IPS DF 6.9 (cell line): ENCODE results near the gene HECW1.
A peak's percentile ranks its signal among the peaks of the same experiment; 100 is the strongest.

ENCODE experiments used
- DNase-seq: peaks from one replicate; pipeline ENCODE4 v3.0.0-alpha.2; 2013; ENCODE audit warnings: low read depth, low spot score
- H3K27ac ChIP-seq: one replicate; pipeline ENCODE4 v1.5.1; 2013; ENCODE audit warnings: low read length, control low read depth
- H3K27me3 ChIP-seq: 2 replicates; pipeline ENCODE4 v1.6.1; 2013; ENCODE audit warnings: mild to moderate bottlenecking, low read length; ENCODE audit not compliant: control insufficient read depth, insufficient read depth
- H3K36me3 ChIP-seq: 2 replicates; pipeline ENCODE4 v1.6.1; 2013; ENCODE audit warnings: low read length; ENCODE audit not compliant: control insufficient read depth, insufficient read depth
- H3K4me1 ChIP-seq: 2 replicates; pipeline ENCODE4 v1.6.1; 2013; ENCODE audit warnings: low read length; ENCODE audit not compliant: control insufficient read depth, insufficient read depth
- H3K4me3 ChIP-seq: 2 replicates; pipeline ENCODE4 v1.5.1; 2013; ENCODE audit warnings: mild to moderate bottlenecking, low read length
- H3K9me3 ChIP-seq: 2 replicates; pipeline ENCODE4 v1.6.1; 2013; ENCODE audit warnings: low read length, inconsistent platforms; ENCODE audit not compliant: control insufficient read depth, insufficient read depth
- WGBS: extraction: QIAGEN DNeasy Blood & Tissue Kit; methylation state at CpG from one replicate; pipeline ENCODE4 v1.1.7; 2013; ENCODE audit warnings: mixed read lengths, missing lambda C conversion rate; ENCODE audit not compliant: insufficient read length, insufficient coverage; 5-methylcytosine and 5-hydroxymethylcytosine counted together

HECW1 gene

GRCh38 chr7:43505412-43505811, 393.0 kb downstream of the HECW1 start:
- H3K27ac ChIP-seq: no peak overlapping the region
- H3K27me3 ChIP-seq: no peaks in the 10 kb centered on the region
- no peak for DNase-seq
- no CpG with 5 or more reads among the region's 2 CpGs for WGBS
- no peaks in the 10 kb centered on the region for H3K4me1 ChIP-seq
- no peaks in the 10 kb centered on the region for H3K36me3 ChIP-seq
- H3K9me3 ChIP-seq: no peaks in the 10 kb centered on the region
- H3K4me3 ChIP-seq: no peak overlapping the region

- Histone ChIP-seq H3K36me3 (no peaks in the 10 kb centered on the region), H3K4me3 (no peak overlapping the region), H3K27me3 (no peaks in the 10 kb centered on the region), H3K4me1 (no peaks in the 10 kb centered on the region), H3K27ac (no peak overlapping the region), H3K9me3 (no peaks in the 10 kb centered on the region)
- no CpG with 5 or more reads among the region's 2 CpGs for WGBS
- no peak for DNase-seq
These were observed 394.0 kb downstream of the HECW1 start for GRCh38 chr7:43506460-43506859.

DNA sequence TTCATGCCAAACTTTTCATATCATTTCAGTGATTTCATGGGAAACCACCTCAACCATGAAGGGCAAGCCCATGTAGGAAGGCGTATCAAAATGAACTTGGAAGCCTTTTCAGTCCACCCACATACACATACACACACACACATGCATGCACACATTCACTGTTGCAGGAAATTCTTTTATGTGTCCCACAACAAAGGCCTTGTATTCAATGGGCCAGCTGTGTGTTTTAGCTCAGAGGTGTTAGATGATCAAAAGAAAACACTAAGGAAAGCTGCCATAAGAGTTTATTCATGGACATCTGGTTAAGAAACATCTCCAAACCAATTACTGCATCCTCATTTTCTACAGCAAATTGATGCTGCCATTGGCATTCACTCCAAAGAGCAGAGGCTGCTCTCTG, 396.0 kb downstream of the HECW1 start:
- no peak overlapping the region for H3K4me3 ChIP-seq
- H3K27ac ChIP-seq: no peak overlapping the region
- no CpG with 5 or more reads among the region's 1 CpG for WGBS
- no peak for DNase-seq
- no peaks in the 10 kb centered on the region for H3K36me3 ChIP-seq
- H3K9me3 ChIP-seq: no peaks in the 10 kb centered on the region
- H3K4me1 ChIP-seq: no peaks in the 10 kb centered on the region
- no peaks in the 10 kb centered on the region for H3K27me3 ChIP-seq

DNA sequence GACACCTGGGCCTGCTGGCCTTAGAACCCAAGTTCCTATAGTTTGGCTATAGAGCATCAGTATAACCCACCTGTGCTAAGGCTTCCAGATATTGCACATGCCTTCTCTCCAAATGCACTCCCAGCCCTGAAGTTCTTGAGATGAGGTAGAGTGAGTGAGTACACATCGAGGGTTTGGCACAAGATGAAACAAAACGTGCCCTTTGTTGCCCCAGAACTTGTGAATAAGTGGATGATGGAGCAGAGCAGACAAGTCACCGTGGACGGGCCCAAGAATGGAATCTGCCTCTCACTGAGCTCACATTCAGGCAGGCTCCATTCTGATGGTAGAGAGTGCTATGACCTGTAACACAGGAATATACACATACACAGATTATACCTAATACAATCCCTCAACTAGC, 397.5 kb downstream of the HECW1 start:
- H3K4me1 ChIP-seq: no peaks in the 10 kb centered on the region
- H3K27me3 ChIP-seq: no peaks in the 10 kb centered on the region
- WGBS: no CpG with 5 or more reads among the region's 4 CpGs

DNA sequence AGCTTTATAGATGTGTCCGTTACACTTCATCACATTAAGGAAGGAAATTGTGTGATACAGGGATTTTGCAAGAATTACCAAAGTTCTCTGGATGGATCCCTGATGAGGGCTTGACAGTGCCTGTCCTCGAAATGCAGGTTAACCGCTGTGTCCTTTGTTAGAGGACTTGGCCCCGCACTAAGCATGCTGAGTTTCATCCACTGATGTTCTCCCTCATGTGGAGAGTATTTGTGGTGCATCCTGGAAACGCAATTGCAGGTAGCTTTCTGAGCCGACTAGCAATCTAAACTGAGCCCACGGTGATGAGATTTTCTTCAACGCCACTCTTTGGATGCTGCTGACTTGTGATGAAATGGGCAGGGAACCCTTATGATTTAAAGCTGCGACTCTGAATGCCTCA, 398.6 kb downstream of the HECW1 start:
- Histone ChIP-seq H3K27ac (no peak overlapping the region), H3K4me1 (no peaks in the 10 kb centered on the region), H3K36me3 (no peaks in the 10 kb centered on the region), H3K27me3 (no peaks in the 10 kb centered on the region), H3K9me3 (no peaks in the 10 kb centered on the region), H3K4me3 (no peak overlapping the region)
- DNase-seq: peak; percentile 13
- no CpG with 5 or more reads among the region's 9 CpGs for WGBS

More for the DNA sequence above, 397.5 kb downstream of the HECW1 start:
- Histone ChIP-seq H3K4me3 (no peak overlapping the region), H3K27ac (no peak overlapping the region), H3K9me3 (no peaks in the 10 kb centered on the region), H3K36me3 (no peaks in the 10 kb centered on the region)
- no peak for DNase-seq

- H3K27ac ChIP-seq: no peak overlapping the region
- DNase-seq: no peak
- WGBS: no CpG with 5 or more reads among the region's 13 CpGs
- H3K4me3 ChIP-seq: no peak overlapping the region
- H3K4me1 ChIP-seq: no peaks in the 10 kb centered on the region
- H3K36me3 ChIP-seq: no peaks in the 10 kb centered on the region
- H3K27me3 ChIP-seq: no peaks in the 10 kb centered on the region
- no peaks in the 10 kb centered on the region for H3K9me3 ChIP-seq
These were observed 399.5 kb downstream of the HECW1 start for GRCh38 chr7:43511769-43512515.

- no peaks in the 10 kb centered on the region for H3K27me3 ChIP-seq
- H3K36me3 ChIP-seq: no peaks in the 10 kb centered on the region
- no peaks in the 10 kb centered on the region for H3K9me3 ChIP-seq
- no peaks in the 10 kb centered on the region for H3K4me1 ChIP-seq
- no CpG with 5 or more reads among the region's 8 CpGs for WGBS
- DNase-seq: no peak
- no peak overlapping the region for H3K27ac ChIP-seq
- no peak overlapping the region for H3K4me3 ChIP-seq
These were observed 400.8 kb downstream of the HECW1 start for GRCh38 chr7:43513251-43513650.

DNA sequence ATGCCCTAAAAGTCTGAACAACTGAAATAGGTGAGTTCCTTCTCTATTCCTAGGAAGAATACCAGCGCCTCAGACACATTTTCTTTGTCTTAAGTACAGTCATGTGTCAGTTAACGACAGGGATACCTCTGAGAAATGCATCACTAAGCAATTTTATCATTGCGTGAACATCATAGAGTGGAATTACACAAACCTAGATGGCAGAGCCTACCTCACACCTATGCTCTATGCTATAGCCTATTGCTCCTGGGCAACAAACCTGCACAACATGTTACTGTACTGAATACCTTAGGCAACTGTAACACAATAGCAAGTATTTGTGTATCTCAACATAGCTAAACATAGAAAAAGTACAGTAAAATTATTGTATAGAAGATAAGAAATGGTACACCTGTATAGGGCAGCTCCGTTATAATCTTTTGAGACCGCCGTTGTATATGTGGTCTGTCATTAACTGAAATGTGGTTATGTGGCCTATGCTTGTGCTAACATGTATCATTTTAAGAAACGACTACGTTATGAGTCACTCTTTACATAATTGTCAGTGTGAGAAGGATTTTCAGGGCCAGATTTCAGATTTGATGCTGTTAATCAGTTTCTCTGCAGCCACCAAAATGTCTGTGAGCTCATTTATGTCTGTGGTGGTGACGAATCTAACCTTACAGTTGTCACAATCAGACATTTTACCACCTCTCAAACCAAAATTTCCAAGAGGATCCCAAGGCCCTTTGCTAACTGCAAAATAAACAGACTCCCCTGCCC, 404.3 kb downstream of the HECW1 start:
- Histone ChIP-seq H3K27me3 (no peaks in the 10 kb centered on the region), H3K9me3 (no peaks in the 10 kb centered on the region), H3K36me3 (no peaks in the 10 kb centered on the region), H3K27ac (no peak overlapping the region), H3K4me3 (no peak overlapping the region), H3K4me1 (no peaks in the 10 kb centered on the region)
- WGBS: no CpG with 5 or more reads among the region's 9 CpGs
- DNase-seq: no peak

- Histone ChIP-seq H3K27me3 (no peaks in the 10 kb centered on the region), H3K4me1 (no peaks in the 10 kb centered on the region), H3K9me3 (no peaks in the 10 kb centered on the region), H3K4me3 (no peak overlapping the region), H3K27ac (no peak overlapping the region), H3K36me3 (no peaks in the 10 kb centered on the region)
- WGBS: no CpG with 5 or more reads among the region's 2 CpGs
- no peak for DNase-seq
These were observed 405.0 kb downstream of the HECW1 start for GRCh38 chr7:43517464-43517863.

GRCh38 chr7:43520201-43520600, 407.8 kb downstream of the HECW1 start:
- Histone ChIP-seq H3K4me1 (no peaks in the 10 kb centered on the region), H3K27me3 (no peaks in the 10 kb centered on the region), H3K36me3 (no peaks in the 10 kb centered on the region), H3K4me3 (no peak overlapping the region), H3K9me3 (no peaks in the 10 kb centered on the region), H3K27ac (no peak overlapping the region)
- WGBS: no CpG with 5 or more reads among the region's 8 CpGs
- no peak for DNase-seq
